Thymus (tissue), 11 donors: ENCODE results near the gene ASB18. TPM values are rescaled to one million over a fixed set of nuclear protein-coding genes. Genes with fewer than 3 reads are reported as not detected.

Experiments
- DNase-seq, 9 donors: peaks; one replicate each; pipeline ENCODE4 v3.0.0-alpha.2; 2013; ENCODE audit warnings: low spot score in 9 of 9, low read depth in 6 of 9, missing footprints in 1 of 9
- H3K27ac ChIP-seq, 2 donors: one replicate each; pipeline ENCODE4 v1.5.1; 2013; ENCODE audit warnings: control low read depth in 1 of 2, low read depth in 1 of 2, low read length in 1 of 2, mild to moderate bottlenecking in 1 of 2, moderate library complexity in 1 of 2
- H3K27me3 ChIP-seq, 2 donors: one replicate each; pipeline ENCODE4 v1.5.1; 2013; ENCODE audit warnings: low read length in 1 of 2; ENCODE audit not compliant: control insufficient read depth in 2 of 2, insufficient read depth in 1 of 2
- H3K36me3 ChIP-seq, 2 donors: one replicate each; pipeline ENCODE4 v1.5.1; 2013; ENCODE audit warnings: low read length in 1 of 2, mild to moderate bottlenecking in 1 of 2, moderate library complexity in 1 of 2; ENCODE audit not compliant: control insufficient read depth in 2 of 2, insufficient read depth in 2 of 2
- H3K4me1 ChIP-seq, 2 donors: one replicate each; pipeline ENCODE4 v1.5.1; 2013; ENCODE audit warnings: low read length in 2 of 2; ENCODE audit not compliant: control insufficient read depth in 2 of 2, insufficient read depth in 2 of 2
- H3K4me3 ChIP-seq, 2 donors: one replicate each; pipeline ENCODE4 v1.5.1; 2013; ENCODE audit warnings: low read length in 2 of 2, control low read depth in 1 of 2, mild to moderate bottlenecking in 1 of 2
- H3K9me3 ChIP-seq, 2 donors: one replicate each; pipeline ENCODE4 v1.5.1; 2013; ENCODE audit warnings: low read length in 1 of 2, mild to moderate bottlenecking in 1 of 2; ENCODE audit not compliant: control insufficient read depth in 2 of 2, insufficient read depth in 1 of 2
- WGBS: extraction: QIAGEN DNeasy Blood & Tissue Kit; methylation state at CpG from one replicate; pipeline ENCODE4 v1.1.7; 2013; 5-methylcytosine and 5-hydroxymethylcytosine counted together
- polyA plus RNA-seq: library from polyadenylated mRNA; stranded (reverse); fragments of 200-250 nt; gene quantifications from one replicate; pipeline ENCODE4 v1.2.3, GENCODE V29; 2013
- total RNA-seq: library from RNA; stranded (reverse); fragments of 120-200 nt; gene quantifications from one replicate; pipeline ENCODE4 v1.2.4, GENCODE V29; 2013
- donor health status: healthy.

Gene ASB18
- total and polyA plus RNA-seq, 2 donors: under 0.01 TPM; not detected in 1

- Histone ChIP-seq H3K4me3 (no peak overlapping the region), H3K27me3 (no peaks in the 10 kb centered on the region)
Measured at GRCh38 chr2:236250909-236251579, 13.2 kb downstream of the ASB18 start.

GRCh38 chr2:236250286-236250685 is 13.9 kb downstream of the ASB18 start:
- H3K27ac ChIP-seq: no peak overlapping the region
- 38% methylated on average over 3 of the region's 3 CpGs for WGBS
- no peaks in the 10 kb centered on the region for H3K27me3 ChIP-seq
- no peak for DNase-seq
- no peaks in the 10 kb centered on the region for H3K4me1 ChIP-seq
- no peaks in the 10 kb centered on the region for H3K9me3 ChIP-seq
- no peaks in the 10 kb centered on the region for H3K36me3 ChIP-seq
- H3K4me3 ChIP-seq: no peak overlapping the region

More at GRCh38 chr2:236250909-236251579, 13.2 kb downstream of the ASB18 start:
- no peaks in the 10 kb centered on the region for H3K36me3 ChIP-seq
- no peaks in the 10 kb centered on the region for H3K4me1 ChIP-seq
- DNase-seq: no peak
- H3K9me3 ChIP-seq: no peaks in the 10 kb centered on the region
- H3K27ac ChIP-seq: no peak overlapping the region
- WGBS: 65% methylated on average over 13 of the region's 13 CpGs

DNA sequence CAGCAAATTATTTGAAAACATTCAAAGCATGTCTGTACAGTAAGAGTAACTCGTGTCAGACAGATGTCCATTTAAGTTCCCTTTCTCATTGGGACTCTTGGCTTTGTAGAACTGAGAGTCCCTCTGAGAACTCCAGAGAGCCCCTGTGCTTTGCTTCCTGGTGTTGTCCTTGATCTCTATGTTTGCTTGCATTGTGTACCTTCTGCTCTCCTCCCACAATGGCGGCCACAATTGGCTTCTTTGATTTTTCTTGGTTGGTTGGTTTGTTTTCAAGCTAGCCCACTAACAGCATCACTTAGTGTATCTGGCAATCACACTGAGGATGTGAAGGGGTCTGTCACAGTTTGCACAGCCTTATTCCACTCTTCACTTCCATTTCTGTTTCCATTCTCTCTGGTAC is 15.1 kb downstream of the ASB18 start:
- DNase-seq: no peak
- Histone ChIP-seq H3K4me1 (no peaks in the 10 kb centered on the region), H3K27ac (no peak overlapping the region), H3K27me3 (no peaks in the 10 kb centered on the region), H3K36me3 (no peaks in the 10 kb centered on the region), H3K9me3 (no peaks in the 10 kb centered on the region), H3K4me3 (no peak overlapping the region)
- WGBS: 91% methylated on average over 2 of the region's 2 CpGs

DNA sequence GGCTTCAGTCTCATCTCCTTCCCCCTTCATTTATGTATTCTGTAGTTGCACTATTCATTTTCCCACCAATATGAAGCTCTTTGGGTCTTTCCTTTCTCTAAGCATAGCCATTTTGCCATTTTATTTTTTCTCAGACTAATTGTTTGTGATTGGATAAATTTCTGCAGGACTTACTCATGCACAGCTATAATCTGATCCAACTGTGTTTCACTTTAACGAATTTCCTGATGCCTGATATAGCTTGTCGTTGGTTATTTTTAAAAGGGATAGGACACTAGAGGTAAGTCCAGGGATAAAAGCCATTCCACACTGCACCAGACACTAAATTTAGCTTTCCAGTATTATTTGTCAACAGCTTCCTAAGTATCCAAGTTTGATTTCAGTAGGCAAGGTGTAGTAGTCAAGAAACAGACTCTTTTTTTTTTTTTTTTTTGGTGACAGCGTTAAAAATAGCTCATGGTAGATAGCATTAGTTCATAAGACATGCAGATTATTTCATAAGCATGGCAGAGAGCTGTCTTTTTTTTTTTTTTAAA is 17.4 kb downstream of the ASB18 start:
- peaks cover 0 to 3% of the 10 kb centered on the region in 2 donors for H3K27me3 ChIP-seq
- H3K4me3 ChIP-seq: no peak overlapping the region
- 73% methylated on average over 3 of the region's 3 CpGs for WGBS
- H3K27ac ChIP-seq: no peak overlapping the region
- no peaks in the 10 kb centered on the region for H3K9me3 ChIP-seq
- no peaks in the 10 kb centered on the region for H3K36me3 ChIP-seq
- no peak for DNase-seq
- H3K4me1 ChIP-seq: no peaks in the 10 kb centered on the region

DNA sequence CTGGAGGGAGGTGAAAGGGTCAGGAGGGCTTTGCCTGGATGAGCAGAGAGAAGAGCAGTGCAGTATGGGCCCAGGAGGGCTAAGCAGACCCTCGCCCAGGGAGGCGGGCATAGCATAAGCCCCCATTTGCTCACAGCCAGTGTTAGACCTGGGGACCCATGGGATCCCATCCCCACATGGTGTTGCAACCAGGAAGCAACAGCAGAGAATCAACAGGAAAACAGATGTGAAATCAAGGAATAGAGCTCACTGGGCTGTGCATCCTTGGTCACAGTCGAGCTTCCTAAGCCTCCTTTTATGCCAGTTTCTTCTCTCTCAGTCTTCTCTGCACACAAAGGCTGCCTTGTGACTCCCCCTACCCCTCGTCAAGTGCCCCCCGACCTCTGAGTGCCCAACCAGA is 19.9 kb downstream of the ASB18 start:
- H3K9me3 ChIP-seq: no peaks in the 10 kb centered on the region
- no peak for DNase-seq
- H3K4me1 ChIP-seq: no peaks in the 10 kb centered on the region
- H3K27me3 ChIP-seq: peaks cover 8 to 23% of the 10 kb centered on the region in 2 donors
- WGBS: 86% methylated on average over 5 of the region's 5 CpGs
- no peak overlapping the region for H3K27ac ChIP-seq
- H3K36me3 ChIP-seq: no peaks in the 10 kb centered on the region
- H3K4me3 ChIP-seq: no peak overlapping the region

GRCh38 chr2:236242057-236242495 is 22.1 kb downstream of the ASB18 start:
- Histone ChIP-seq H3K9me3 (no peaks in the 10 kb centered on the region), H3K36me3 (no peaks in the 10 kb centered on the region), H3K27ac (no peak overlapping the region), H3K27me3 (peaks cover 29 to 43% of the 10 kb centered on the region in 2 donors), H3K4me3 (no peak overlapping the region), H3K4me1 (no peaks in the 10 kb centered on the region)
- WGBS: 95% methylated on average over 8 of the region's 8 CpGs
- no peak for DNase-seq

DNA sequence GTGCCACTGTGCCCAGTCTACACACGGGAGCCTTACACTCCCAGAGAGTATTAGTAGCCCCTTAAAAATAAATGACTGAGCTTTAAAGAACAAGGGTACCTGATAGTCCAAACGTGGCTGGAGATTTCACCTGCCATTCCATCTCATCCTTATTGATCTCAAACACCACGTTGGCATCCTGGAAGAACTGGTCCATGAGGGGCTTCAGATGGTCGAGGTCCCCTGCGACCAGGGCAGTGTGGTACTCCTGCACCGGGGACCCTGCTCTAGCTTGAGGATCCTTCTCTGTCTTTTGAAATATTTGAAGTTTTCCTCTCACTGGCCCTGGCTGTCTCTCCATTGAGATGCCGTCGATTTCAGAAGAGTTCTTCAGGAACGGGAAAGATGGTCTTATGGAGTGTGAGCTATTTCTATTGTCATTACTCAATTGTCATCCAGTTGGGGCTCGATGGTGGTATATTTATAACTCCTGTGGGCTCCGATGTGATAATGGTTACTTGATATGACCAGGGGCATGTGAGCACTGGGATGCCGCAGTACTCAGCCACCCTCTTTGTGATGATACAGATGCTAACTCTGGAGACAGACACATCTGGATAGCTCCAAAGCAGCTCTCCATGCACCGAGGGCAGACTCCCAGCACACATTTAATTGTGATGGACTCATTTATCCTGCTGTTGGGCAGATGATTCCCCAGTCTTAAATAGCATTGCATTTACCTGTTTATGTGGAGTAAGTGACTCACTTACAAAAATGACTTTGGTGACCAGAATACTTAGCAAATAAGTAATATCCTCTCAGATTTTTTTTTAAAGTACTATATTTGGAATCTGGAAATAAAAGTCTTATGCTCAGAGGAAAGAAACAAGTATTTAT is 22.8 kb downstream of the ASB18 start:
- H3K27me3 ChIP-seq: peaks cover 35 to 50% of the 10 kb centered on the region in 2 donors
- no peak overlapping the region for H3K4me3 ChIP-seq
- WGBS: 88% methylated on average over 13 of the region's 13 CpGs
- DNase-seq: no peak
- H3K9me3 ChIP-seq: no peaks in the 10 kb centered on the region
- H3K36me3 ChIP-seq: no peaks in the 10 kb centered on the region
- H3K27ac ChIP-seq: no peak overlapping the region
- no peaks in the 10 kb centered on the region for H3K4me1 ChIP-seq

GRCh38 chr2:236240228-236240990 is 23.8 kb downstream of the ASB18 start:
- Histone ChIP-seq H3K27ac (no peak overlapping the region), H3K4me3 (no peak overlapping the region), H3K36me3 (no peaks in the 10 kb centered on the region), H3K27me3 (peaks cover 43 to 60% of the 10 kb centered on the region in 2 donors), H3K4me1 (no peaks in the 10 kb centered on the region), H3K9me3 (no peaks in the 10 kb centered on the region)
- 72% methylated on average over 15 of the region's 15 CpGs for WGBS
- no peak for DNase-seq
